22Rv1 (cell line): ENCODE results near the gene TCF7L2.

Experiments
- ZFX ChIP-seq: fragments of 450-650 bp; IDR thresholded peaks from 2 replicates; pipeline ENCODE4 v1.6.1; 2017; ENCODE audit warnings: antibody characterized with exemption, borderline replicate concordance
- TF ChIP-seq, protein P1 (sequence below): fragments of 450-650 bp; IDR thresholded peaks from 2 replicates; pipeline ENCODE4 v1.5.1; 2017; ENCODE audit warnings: mild to moderate bottlenecking

DNA sequence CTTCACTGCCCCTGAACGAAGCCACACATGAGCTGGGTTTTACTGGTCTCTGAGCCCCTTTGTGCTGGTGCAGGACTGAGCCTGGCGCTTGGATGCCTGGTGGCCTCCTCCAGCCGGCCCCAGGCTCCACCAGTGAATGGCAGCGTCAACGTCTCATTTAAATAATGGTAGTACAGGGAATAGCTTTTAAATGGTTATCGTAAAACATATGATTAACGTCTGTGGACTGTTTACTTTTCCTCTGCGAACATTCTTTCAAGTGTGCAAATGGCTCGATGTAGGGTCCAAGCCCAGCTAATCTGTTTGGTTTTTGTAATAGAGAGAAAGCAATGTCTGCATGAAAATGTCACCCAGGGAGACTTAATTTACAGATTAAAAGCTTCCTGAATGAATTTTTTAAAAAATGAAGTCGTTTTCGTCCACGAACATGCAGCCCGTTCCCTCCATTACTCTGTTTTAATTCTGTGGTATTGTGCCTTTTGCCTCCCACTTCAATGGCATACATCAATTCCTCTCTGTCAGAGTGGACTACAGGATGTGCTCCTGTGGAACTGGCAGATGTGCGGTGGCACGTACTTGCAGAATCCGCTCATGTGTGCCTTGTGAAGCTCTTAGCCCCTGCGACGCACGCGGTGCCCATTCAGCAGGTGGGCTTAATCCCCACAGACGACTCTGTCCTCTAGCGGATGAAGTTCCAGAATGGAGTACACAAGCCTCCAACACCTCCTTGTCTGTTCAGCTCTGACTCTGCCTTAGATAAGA, 192.7 kb downstream of the TCF7L2 start:
- TF ChIP-seq, protein P1, sequence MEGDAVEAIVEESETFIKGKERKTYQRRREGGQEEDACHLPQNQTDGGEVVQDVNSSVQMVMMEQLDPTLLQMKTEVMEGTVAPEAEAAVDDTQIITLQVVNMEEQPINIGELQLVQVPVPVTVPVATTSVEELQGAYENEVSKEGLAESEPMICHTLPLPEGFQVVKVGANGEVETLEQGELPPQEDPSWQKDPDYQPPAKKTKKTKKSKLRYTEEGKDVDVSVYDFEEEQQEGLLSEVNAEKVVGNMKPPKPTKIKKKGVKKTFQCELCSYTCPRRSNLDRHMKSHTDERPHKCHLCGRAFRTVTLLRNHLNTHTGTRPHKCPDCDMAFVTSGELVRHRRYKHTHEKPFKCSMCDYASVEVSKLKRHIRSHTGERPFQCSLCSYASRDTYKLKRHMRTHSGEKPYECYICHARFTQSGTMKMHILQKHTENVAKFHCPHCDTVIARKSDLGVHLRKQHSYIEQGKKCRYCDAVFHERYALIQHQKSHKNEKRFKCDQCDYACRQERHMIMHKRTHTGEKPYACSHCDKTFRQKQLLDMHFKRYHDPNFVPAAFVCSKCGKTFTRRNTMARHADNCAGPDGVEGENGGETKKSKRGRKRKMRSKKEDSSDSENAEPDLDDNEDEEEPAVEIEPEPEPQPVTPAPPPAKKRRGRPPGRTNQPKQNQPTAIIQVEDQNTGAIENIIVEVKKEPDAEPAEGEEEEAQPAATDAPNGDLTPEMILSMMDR, result no peak
- no peak for TF ChIP-seq ZFX
